NCI-H128 (cell line): ENCODE data around the gene ABCC12.
"Not testable (repeated sequence)": the region's sequence is repeated elsewhere in the genome, so short reads cannot be mapped to it uniquely, and the experiment has no call there.

Source experiments
- DNase-seq: peaks from one replicate; lab custom pipeline; 2025; ENCODE audit not compliant: unreplicated experiment; lab: John Stamatoyannopoulos, UW

Gene ABCC12

GRCh38 chr16:48155926-48156789 is at the start of gene ABCC12:
Gene ABCC12, minus strand, starts transcription at chr16:48155993. Its CDS starts 9,569 bp downstream, at chr16:48146424.
- no peak for DNase-seq

- no peak for DNase-seq
Observed at GRCh38 chr16:48204825-48205151, 49.0 kb upstream of the ABCC12 start.

GRCh38 chr16:48203974-48204824 is 48.4 kb upstream of the ABCC12 start:
- DNase-seq, result no peak

- no peak for DNase-seq
Observed at GRCh38 chr16:48201515-48202201, 45.9 kb upstream of the ABCC12 start.

- DNase-seq, result no peak
Observed at GRCh38 chr16:48197294-48197693, 41.5 kb upstream of the ABCC12 start.

GRCh38 chr16:48194828-48195556 is 39.2 kb upstream of the ABCC12 start:
- DNase-seq, result no peak

- no peak for DNase-seq
Observed at GRCh38 chr16:48193846-48194245, 38.1 kb upstream of the ABCC12 start.

GRCh38 chr16:48188449-48189102 is 32.8 kb upstream of the ABCC12 start:
- no peak for DNase-seq

GRCh38 chr16:48187779-48188178 is 32.0 kb upstream of the ABCC12 start:
- DNase-seq, result no peak

- no peak for DNase-seq
Observed at GRCh38 chr16:48184681-48185080, 28.9 kb upstream of the ABCC12 start.

GRCh38 chr16:48182979-48183537 is 27.3 kb upstream of the ABCC12 start:
- peak; percentile 11 for DNase-seq

GRCh38 chr16:48181746-48182520 is 26.1 kb upstream of the ABCC12 start:
- not testable (repeated sequence) for DNase-seq

GRCh38 chr16:48180868-48181480 is 25.2 kb upstream of the ABCC12 start:
- DNase-seq, result no peak

GRCh38 chr16:48176635-48177408 is 21.0 kb upstream of the ABCC12 start:
- DNase-seq, result no peak

- DNase-seq, result no peak
Observed at GRCh38 chr16:48173889-48174288, 18.1 kb upstream of the ABCC12 start.

- DNase-seq, result no peak
Observed at GRCh38 chr16:48172682-48173081, 16.9 kb upstream of the ABCC12 start.

GRCh38 chr16:48169896-48170295 is 14.1 kb upstream of the ABCC12 start:
- DNase-seq, result no peak

GRCh38 chr16:48168075-48168474 is 12.3 kb upstream of the ABCC12 start:
- DNase-seq, result no peak
